ENCODE measurements around the gene ANTKMT. TPM values are rescaled to one million over a fixed set of nuclear protein-coding genes. Genes with fewer than 3 reads are reported as not detected.

Gene ANTKMT
- total and polyA plus RNA-seq, 4 donors = 14.0 to 29.7 (median 19.7) TPM

DNA sequence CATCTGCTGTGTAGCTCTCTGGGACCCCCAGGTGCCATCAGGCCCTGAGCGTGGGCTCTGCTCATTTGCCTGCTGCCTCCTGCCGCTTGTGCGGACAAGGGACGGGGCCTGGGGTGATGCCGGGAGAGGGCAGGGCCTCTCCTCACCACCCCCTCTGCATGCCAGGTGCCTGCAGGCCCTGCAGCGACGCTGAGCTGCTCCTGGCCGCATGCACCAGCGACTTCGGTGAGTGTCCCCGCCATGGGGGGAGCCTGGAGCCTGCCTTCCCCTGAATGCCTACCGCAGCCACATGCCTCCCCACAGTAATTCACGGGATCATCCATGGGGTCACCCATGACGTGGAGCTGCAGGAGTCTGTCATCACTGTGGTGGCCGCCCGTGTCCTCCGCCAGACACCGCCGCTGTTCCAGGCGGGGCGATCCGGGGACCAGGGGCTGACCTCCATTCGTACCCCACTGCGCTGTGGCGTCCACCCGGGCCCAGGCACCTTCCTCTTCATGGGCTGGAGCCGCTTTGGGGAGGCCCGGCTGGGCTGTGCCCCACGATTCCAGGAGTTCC lies 4.1 kb upstream of the ANTKMT start (continued):
- TF ChIP-seq, protein P1, sequence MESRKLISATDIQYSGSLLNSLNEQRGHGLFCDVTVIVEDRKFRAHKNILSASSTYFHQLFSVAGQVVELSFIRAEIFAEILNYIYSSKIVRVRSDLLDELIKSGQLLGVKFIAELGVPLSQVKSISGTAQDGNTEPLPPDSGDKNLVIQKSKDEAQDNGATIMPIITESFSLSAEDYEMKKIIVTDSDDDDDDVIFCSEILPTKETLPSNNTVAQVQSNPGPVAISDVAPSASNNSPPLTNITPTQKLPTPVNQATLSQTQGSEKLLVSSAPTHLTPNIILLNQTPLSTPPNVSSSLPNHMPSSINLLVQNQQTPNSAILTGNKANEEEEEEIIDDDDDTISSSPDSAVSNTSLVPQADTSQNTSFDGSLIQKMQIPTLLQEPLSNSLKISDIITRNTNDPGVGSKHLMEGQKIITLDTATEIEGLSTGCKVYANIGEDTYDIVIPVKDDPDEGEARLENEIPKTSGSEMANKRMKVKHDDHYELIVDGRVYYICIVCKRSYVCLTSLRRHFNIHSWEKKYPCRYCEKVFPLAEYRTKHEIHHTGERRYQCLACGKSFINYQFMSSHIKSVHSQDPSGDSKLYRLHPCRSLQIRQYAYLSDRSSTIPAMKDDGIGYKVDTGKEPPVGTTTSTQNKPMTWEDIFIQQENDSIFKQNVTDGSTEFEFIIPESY (IDR thresholded peaks at IDR 0.05) = no peak
- TF ChIP-seq FOXA1 (IDR thresholded peaks at IDR 0.05) = no peak
- TF ChIP-seq, protein P2, sequence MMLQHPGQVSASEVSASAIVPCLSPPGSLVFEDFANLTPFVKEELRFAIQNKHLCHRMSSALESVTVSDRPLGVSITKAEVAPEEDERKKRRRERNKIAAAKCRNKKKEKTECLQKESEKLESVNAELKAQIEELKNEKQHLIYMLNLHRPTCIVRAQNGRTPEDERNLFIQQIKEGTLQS (IDR thresholded peaks at IDR 0.05) = no peak

DNA sequence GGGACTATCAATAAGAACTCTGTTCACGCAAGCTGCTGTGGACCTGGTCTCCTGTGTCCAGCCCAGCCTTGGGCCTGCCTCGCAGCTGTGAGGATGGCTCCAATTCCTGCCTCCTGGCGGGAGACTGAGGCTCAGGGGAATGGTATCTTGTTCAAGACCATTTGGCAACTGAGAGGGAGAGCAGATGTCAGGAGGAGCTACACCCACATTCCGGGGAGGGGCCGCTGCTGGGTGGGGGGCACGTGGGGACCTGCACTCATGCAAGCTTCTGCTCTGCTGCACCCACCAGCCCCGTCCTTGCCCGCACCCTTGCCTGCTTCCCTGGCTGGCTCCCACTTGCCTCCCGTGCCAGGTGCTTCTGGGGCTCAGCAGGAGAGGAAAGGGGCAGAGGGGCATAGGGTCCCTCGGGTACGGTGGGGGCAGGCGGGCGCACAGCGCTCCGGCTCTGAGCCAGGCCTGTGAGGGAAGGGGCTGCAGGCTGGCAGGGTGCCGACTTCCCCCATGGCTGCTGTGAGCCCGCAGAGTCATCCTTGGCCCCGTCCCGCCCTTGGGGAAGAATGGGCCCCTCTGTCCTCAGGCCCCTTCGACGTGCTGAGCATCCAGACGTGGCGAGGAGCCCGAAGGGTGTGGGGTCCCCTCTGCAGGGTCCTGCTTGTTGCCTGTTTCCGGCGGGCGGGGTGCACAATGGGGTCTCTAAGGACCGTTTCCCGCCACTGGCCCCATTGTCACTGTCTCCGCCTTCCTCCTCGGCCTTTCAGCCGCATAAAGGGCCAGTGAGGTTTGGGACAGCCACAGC lies 3.3 kb upstream of the ANTKMT start:
- WGBS = 83% methylated on average over 32 of the region's 32 CpGs
- TF ChIP-seq NR2F2 (IDR thresholded peaks at IDR 0.05) (no peak), GABPA (IDR thresholded peaks at IDR 0.05 in 1 of 2, conservative IDR thresholded peaks at IDR 0.05 in 1 of 2) (no peak), RXRA (IDR thresholded peaks at IDR 0.05) (no peak), TAF1 (conservative IDR thresholded peaks at IDR 0.05) (no peak), FOXA1 (IDR thresholded peaks at IDR 0.05) (no peak), YY1 (IDR thresholded peaks at IDR 0.05) (no peak), HNF4G (IDR thresholded peaks at IDR 0.05) (no peak), FOXA2 (IDR thresholded peaks at IDR 0.05) (no peak)
- TF ChIP-seq, protein P3, sequence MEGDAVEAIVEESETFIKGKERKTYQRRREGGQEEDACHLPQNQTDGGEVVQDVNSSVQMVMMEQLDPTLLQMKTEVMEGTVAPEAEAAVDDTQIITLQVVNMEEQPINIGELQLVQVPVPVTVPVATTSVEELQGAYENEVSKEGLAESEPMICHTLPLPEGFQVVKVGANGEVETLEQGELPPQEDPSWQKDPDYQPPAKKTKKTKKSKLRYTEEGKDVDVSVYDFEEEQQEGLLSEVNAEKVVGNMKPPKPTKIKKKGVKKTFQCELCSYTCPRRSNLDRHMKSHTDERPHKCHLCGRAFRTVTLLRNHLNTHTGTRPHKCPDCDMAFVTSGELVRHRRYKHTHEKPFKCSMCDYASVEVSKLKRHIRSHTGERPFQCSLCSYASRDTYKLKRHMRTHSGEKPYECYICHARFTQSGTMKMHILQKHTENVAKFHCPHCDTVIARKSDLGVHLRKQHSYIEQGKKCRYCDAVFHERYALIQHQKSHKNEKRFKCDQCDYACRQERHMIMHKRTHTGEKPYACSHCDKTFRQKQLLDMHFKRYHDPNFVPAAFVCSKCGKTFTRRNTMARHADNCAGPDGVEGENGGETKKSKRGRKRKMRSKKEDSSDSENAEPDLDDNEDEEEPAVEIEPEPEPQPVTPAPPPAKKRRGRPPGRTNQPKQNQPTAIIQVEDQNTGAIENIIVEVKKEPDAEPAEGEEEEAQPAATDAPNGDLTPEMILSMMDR (IDR thresholded peaks at IDR 0.05; ENCODE audit: low read depth, low read length, missing input control) = no peak
- TF ChIP-seq, protein P2 (IDR thresholded peaks at IDR 0.05) = no peak
- Histone ChIP-seq H3K27ac (ENCODE audit: low read depth in 1 of 2, low read length in 2 of 2) (no peak overlapping the region), H3K27me3 (ENCODE audit: control insufficient read depth in 4 of 4, insufficient read depth in 4 of 4, low read length in 3 of 4) (no peaks in the 10 kb centered on the region), H3K4me1 (ENCODE audit: control insufficient read depth in 4 of 4, insufficient read depth in 4 of 4, low read length in 3 of 4) (peaks cover 25 to 46% (median 37%) of the 10 kb centered on the region in 4 donors), H3K9ac (ENCODE audit: low read depth in 1 of 2, low read length in 2 of 2) (no peak overlapping the region), H3K36me3 (ENCODE audit: control insufficient read depth in 4 of 4, insufficient read depth in 3 of 4, low read depth in 1 of 4, low read length in 3 of 4) (peaks cover 0 to 2% (median 0%) of the 10 kb centered on the region in 4 donors), H3K9me3 (ENCODE audit: control insufficient read depth in 4 of 4, low read length in 3 of 4) (no peaks in the 10 kb centered on the region), H3K4me3 (ENCODE audit: low read depth in 1 of 3, low read length in 3 of 3) (no peak overlapping the region)
- no peak for DNase-seq (ENCODE audit: low spot score)

DNA sequence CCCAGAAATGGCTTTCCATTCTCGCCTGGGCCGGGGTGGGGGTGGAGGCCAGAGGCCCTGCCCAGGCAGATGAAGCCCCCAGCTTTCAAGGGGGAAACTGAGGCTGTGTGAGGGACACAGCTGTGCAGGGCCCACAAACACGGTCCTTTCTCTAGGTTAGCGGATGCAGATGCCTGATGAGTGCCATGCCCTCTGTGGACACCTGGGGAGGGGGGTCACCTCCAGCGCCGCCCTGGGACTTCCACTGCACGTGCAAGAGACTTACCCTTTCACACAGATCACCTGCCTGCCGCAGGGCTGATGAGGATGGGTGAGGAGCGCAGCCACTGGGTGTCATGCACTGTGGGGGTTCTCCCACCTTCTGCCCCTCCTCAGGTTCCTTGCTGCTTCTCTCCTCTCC lies 2.6 kb upstream of the ANTKMT start:
- no peak overlapping the region for H3K27ac ChIP-seq (ENCODE audit: low read depth in 1 of 2, low read length in 2 of 2)
- H3K9me3 ChIP-seq (ENCODE audit: control insufficient read depth in 4 of 4, low read length in 3 of 4) = no peaks in the 10 kb centered on the region
- peaks cover 25 to 46% (median 37%) of the 10 kb centered on the region in 4 donors for H3K4me1 ChIP-seq (ENCODE audit: control insufficient read depth in 4 of 4, insufficient read depth in 4 of 4, low read length in 3 of 4)
- DNase-seq (ENCODE audit: low spot score) = no peak
- H3K4me3 ChIP-seq (ENCODE audit: low read depth in 1 of 3, low read length in 3 of 3) = no peak overlapping the region
- no peaks in the 10 kb centered on the region for H3K27me3 ChIP-seq (ENCODE audit: control insufficient read depth in 4 of 4, insufficient read depth in 4 of 4, low read length in 3 of 4)
- 88% methylated on average over 9 of the region's 9 CpGs for WGBS
- H3K36me3 ChIP-seq (ENCODE audit: control insufficient read depth in 4 of 4, insufficient read depth in 3 of 4, low read depth in 1 of 4, low read length in 3 of 4) = peaks cover 0 to 2% (median 0%) of the 10 kb centered on the region in 4 donors
- TF ChIP-seq RAD21 (IDR thresholded peaks at IDR 0.05) (no peak), HNF4G (IDR thresholded peaks at IDR 0.05) (no peak)
- TF ChIP-seq, protein P4, sequence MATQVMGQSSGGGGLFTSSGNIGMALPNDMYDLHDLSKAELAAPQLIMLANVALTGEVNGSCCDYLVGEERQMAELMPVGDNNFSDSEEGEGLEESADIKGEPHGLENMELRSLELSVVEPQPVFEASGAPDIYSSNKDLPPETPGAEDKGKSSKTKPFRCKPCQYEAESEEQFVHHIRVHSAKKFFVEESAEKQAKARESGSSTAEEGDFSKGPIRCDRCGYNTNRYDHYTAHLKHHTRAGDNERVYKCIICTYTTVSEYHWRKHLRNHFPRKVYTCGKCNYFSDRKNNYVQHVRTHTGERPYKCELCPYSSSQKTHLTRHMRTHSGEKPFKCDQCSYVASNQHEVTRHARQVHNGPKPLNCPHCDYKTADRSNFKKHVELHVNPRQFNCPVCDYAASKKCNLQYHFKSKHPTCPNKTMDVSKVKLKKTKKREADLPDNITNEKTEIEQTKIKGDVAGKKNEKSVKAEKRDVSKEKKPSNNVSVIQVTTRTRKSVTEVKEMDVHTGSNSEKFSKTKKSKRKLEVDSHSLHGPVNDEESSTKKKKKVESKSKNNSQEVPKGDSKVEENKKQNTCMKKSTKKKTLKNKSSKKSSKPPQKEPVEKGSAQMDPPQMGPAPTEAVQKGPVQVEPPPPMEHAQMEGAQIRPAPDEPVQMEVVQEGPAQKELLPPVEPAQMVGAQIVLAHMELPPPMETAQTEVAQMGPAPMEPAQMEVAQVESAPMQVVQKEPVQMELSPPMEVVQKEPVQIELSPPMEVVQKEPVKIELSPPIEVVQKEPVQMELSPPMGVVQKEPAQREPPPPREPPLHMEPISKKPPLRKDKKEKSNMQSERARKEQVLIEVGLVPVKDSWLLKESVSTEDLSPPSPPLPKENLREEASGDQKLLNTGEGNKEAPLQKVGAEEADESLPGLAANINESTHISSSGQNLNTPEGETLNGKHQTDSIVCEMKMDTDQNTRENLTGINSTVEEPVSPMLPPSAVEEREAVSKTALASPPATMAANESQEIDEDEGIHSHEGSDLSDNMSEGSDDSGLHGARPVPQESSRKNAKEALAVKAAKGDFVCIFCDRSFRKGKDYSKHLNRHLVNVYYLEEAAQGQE (IDR thresholded peaks at IDR 0.05) = no peak
- H3K9ac ChIP-seq (ENCODE audit: low read depth in 1 of 2, low read length in 2 of 2) = no peak overlapping the region

All from liver (tissue), 9 donors.